SK-N-SH treated with all-trans-retinoic acid at 6 μM for 48 hours (cell line): ENCODE data around the gene EPHA6.

ENCODE experiments used
- ATAC-seq: fragments of 200-7000 bp; cut with Tn5 transposase; 3 replicates; pipeline ENCODE4 v1.9.1; 2020; ENCODE audit warnings: mild to moderate bottlenecking, moderate library complexity
- ARNTL ChIP-seq: fragments of 450-650 bp; formaldehyde crosslinking; IDR thresholded peaks from 2 replicates; pipeline ENCODE4 v1.5.0; 2020; ENCODE audit warnings: low read depth, mild to moderate bottlenecking, moderate library complexity, borderline replicate concordance
- BACH2 ChIP-seq: fragments of 250-450 bp; sonication (Bioruptor Pico); IDR thresholded peaks from 2 replicates; pipeline ENCODE4 v1.9.0; 2021; ENCODE audit warnings: mild to moderate bottlenecking, borderline replicate concordance
- CSDC2 ChIP-seq: fragments of 250-450 bp; sonication (Bioruptor Pico); IDR thresholded peaks from 2 replicates; pipeline ENCODE4 v1.5.0; 2020; ENCODE audit warnings: mild to moderate bottlenecking, moderate library complexity
- CSRNP3 ChIP-seq: fragments of 250-450 bp; sonication (Bioruptor Pico); IDR thresholded peaks from 2 replicates; pipeline ENCODE4 v1.5.1; 2021; ENCODE audit warnings: mild to moderate bottlenecking, moderate library complexity
- ESRRG ChIP-seq: fragments of 250-450 bp; sonication (Bioruptor Pico); IDR thresholded peaks from 2 replicates; pipeline ENCODE4 v1.6.1; 2021; ENCODE audit warnings: mild to moderate bottlenecking
- GLIS3 ChIP-seq: fragments of 250-450 bp; sonication (Bioruptor Pico); IDR thresholded peaks from 2 replicates; pipeline ENCODE4 v1.5.0; 2020; ENCODE audit warnings: mild to moderate bottlenecking, moderate library complexity
- ISL1 ChIP-seq: fragments of 250-450 bp; sonication (Bioruptor Pico); IDR thresholded peaks from 2 replicates; pipeline ENCODE4 v2.1.2; 2022; ENCODE audit warnings: mild to moderate bottlenecking, moderate library complexity
- OSR1 ChIP-seq: fragments of 250-450 bp; sonication (Bioruptor Pico); IDR thresholded peaks from 2 replicates; pipeline ENCODE4 v1.8.0; 2022; ENCODE audit warnings: moderate library complexity, mild to moderate bottlenecking, inconsistent platforms
- POU6F1 ChIP-seq: fragments of 250-450 bp; sonication (Bioruptor Pico); IDR thresholded peaks from 2 replicates; pipeline ENCODE4 v1.8.0; 2021; ENCODE audit warnings: low read depth, mild to moderate bottlenecking, moderate library complexity, borderline replicate concordance
- PPARA ChIP-seq: fragments of 250-450 bp; sonication (Bioruptor Pico); IDR thresholded peaks from 2 replicates; pipeline ENCODE4 v1.5.0; 2020; ENCODE audit warnings: mild to moderate bottlenecking, borderline replicate concordance
- RARB ChIP-seq: fragments of 250-450 bp; sonication (Bioruptor Pico); IDR thresholded peaks from 2 replicates; pipeline ENCODE4 v1.8.0; 2021; ENCODE audit warnings: mild to moderate bottlenecking, moderate library complexity
- SNAI2 ChIP-seq: fragments of 250-450 bp; sonication (Bioruptor Pico); IDR thresholded peaks from 2 replicates; pipeline ENCODE4 v1.5.0; 2020; ENCODE audit warnings: mild to moderate bottlenecking, moderate library complexity
- TCF4 ChIP-seq: fragments of 250-450 bp; sonication (Bioruptor Pico); IDR thresholded peaks from 2 replicates; pipeline ENCODE4 v1.8.0; 2021; ENCODE audit warnings: mild to moderate bottlenecking, moderate library complexity, borderline replicate concordance
- TOX ChIP-seq: fragments of 250-450 bp; sonication (Bioruptor Pico); IDR thresholded peaks from 2 replicates; pipeline ENCODE4 v1.8.0; 2021; ENCODE audit warnings: mild to moderate bottlenecking, moderate library complexity, borderline replicate concordance
- TSHZ2 ChIP-seq: fragments of 250-450 bp; sonication (Bioruptor Pico); IDR thresholded peaks from 2 replicates; pipeline ENCODE4 v1.5.0; 2020; ENCODE audit warnings: mild to moderate bottlenecking, moderate library complexity
- ZC3H10 ChIP-seq: fragments of 250-450 bp; sonication (Bioruptor Pico); IDR thresholded peaks from 2 replicates; pipeline ENCODE4 v1.5.1; 2021; ENCODE audit warnings: mild to moderate bottlenecking, moderate library complexity
- ZFP3 ChIP-seq: fragments of 250-450 bp; sonication (Bioruptor Pico); IDR thresholded peaks from 2 replicates; pipeline ENCODE4 v1.5.0; 2020; ENCODE audit warnings: mild to moderate bottlenecking, moderate library complexity
- ZFP30 ChIP-seq: fragments of 450-650 bp; formaldehyde crosslinking; IDR thresholded peaks from 2 replicates; pipeline ENCODE4 v1.5.0; 2022; ENCODE audit warnings: mild to moderate bottlenecking, moderate library complexity
- ZNF565 ChIP-seq: fragments of 450-650 bp; formaldehyde crosslinking; conservative IDR thresholded peaks from 2 replicates; pipeline ENCODE4 v1.5.0; 2020; ENCODE audit warnings: low read depth, mild to moderate bottlenecking, moderate library complexity
- ZNF70 ChIP-seq: fragments of 450-650 bp; formaldehyde crosslinking; IDR thresholded peaks from 2 replicates; pipeline ENCODE4 v1.5.0; 2020; ENCODE audit warnings: mild to moderate bottlenecking, moderate library complexity
- ZNF8 ChIP-seq: fragments of 450-650 bp; formaldehyde crosslinking; IDR thresholded peaks from 2 replicates; pipeline ENCODE4 v1.5.0; 2020; ENCODE audit warnings: mild to moderate bottlenecking, moderate library complexity
- TF ChIP-seq, protein P1 (sequence below): fragments of 250-450 bp; sonication (Bioruptor Pico); IDR thresholded peaks from 2 replicates; pipeline ENCODE4 v1.8.0; 2020; ENCODE audit warnings: mild to moderate bottlenecking, moderate library complexity, borderline replicate concordance

The EPHA6 gene

DNA sequence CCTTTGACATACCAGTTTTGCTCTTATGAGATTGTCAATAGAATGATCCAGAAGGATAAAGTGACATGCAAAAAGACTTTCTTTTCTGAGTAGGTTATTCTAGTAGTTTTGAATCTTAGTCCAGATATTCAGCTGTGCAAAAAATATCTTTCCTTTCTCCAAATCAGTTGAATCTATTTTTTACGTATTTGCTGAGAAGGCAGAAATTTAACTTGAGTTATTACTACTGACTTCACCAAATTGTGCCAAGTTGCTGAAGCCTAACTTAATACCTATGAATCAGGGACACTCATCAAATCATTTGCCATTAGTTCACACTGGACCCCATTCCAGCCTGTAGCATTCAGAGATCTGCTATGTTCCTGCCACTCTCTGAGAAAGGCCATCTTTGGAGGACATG, 215.6 kb downstream of the EPHA6 start (continued):
- TF ChIP-seq ARNTL (CRISPR knock-in tag), result no peak
- no peak for TF ChIP-seq ZNF8

- no peak for ATAC-seq
- no peak for TF ChIP-seq CSDC2 (CRISPR knock-in tag)
- no peak for TF ChIP-seq ISL1 (CRISPR knock-in tag)
- no peak for TF ChIP-seq ARNTL (CRISPR knock-in tag)
- no peak for TF ChIP-seq ZNF8
- TF ChIP-seq, protein P1, sequence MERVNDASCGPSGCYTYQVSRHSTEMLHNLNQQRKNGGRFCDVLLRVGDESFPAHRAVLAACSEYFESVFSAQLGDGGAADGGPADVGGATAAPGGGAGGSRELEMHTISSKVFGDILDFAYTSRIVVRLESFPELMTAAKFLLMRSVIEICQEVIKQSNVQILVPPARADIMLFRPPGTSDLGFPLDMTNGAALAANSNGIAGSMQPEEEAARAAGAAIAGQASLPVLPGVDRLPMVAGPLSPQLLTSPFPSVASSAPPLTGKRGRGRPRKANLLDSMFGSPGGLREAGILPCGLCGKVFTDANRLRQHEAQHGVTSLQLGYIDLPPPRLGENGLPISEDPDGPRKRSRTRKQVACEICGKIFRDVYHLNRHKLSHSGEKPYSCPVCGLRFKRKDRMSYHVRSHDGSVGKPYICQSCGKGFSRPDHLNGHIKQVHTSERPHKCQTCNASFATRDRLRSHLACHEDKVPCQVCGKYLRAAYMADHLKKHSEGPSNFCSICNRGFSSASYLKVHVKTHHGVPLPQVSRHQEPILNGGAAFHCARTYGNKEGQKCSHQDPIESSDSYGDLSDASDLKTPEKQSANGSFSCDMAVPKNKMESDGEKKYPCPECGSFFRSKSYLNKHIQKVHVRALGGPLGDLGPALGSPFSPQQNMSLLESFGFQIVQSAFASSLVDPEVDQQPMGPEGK (CRISPR knock-in tag), result no peak
- TF ChIP-seq OSR1, result no peak
- TF ChIP-seq ESRRG (CRISPR knock-in tag), result no peak
- no peak for TF ChIP-seq ZC3H10 (CRISPR knock-in tag)
- TF ChIP-seq ZNF70 (CRISPR knock-in tag), result no peak
- TF ChIP-seq ZFP30 (CRISPR knock-in tag), result no peak
Observed at GRCh38 chr3:97037294-97037943, 223.0 kb downstream of the EPHA6 start.

DNA sequence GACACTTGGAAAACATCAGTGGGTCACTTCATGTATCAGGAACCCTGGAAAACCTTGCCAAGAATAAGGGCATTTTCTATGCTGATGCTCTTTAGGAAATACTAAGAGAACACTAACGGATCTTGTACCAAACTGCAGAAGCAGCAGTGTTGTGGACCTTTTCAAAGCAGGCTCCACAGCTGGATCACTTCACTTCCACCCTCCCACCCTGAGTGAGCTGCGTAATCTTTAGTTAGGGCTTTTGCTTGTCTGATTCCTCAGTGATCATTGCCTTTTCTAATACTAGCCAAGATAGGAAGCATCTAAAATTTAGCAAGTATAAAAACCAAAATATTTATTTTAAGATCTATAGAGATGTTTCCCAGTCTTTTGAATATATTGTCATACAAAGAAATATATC, 229.0 kb downstream of the EPHA6 start:
- ATAC-seq, result no peak
- TF ChIP-seq ZC3H10 (CRISPR knock-in tag), result no peak
- no peak for TF ChIP-seq SNAI2 (CRISPR knock-in tag)
- TF ChIP-seq ZFP30 (CRISPR knock-in tag), result no peak
- TF ChIP-seq ZFP3 (CRISPR knock-in tag), result no peak
- TF ChIP-seq, protein P1 (CRISPR knock-in tag), result no peak
- no peak for TF ChIP-seq PPARA (CRISPR knock-in tag)
- TF ChIP-seq BACH2 (CRISPR knock-in tag), result no peak
- no peak for TF ChIP-seq ARNTL (CRISPR knock-in tag)
- no peak for TF ChIP-seq TSHZ2 (CRISPR knock-in tag)
- TF ChIP-seq TOX (CRISPR knock-in tag), result no peak
- TF ChIP-seq ISL1 (CRISPR knock-in tag), result no peak

GRCh38 chr3:97057365-97057764, 243.0 kb downstream of the EPHA6 start:
- TF ChIP-seq TCF4 (no peak), POU6F1 (CRISPR knock-in tag) (no peak), RARB (no peak), CSDC2 (CRISPR knock-in tag) (no peak), SNAI2 (CRISPR knock-in tag) (no peak), TSHZ2 (CRISPR knock-in tag) (no peak), GLIS3 (CRISPR knock-in tag) (no peak), TOX (CRISPR knock-in tag) (no peak), ZNF565 (CRISPR knock-in tag) (no peak), OSR1 (no peak), CSRNP3 (CRISPR knock-in tag) (no peak), ZFP30 (CRISPR knock-in tag) (no peak)

More at GRCh38 chr3:97057365-97057764, 243.0 kb downstream of the EPHA6 start:
- no peak for ATAC-seq
